ENCODE results near the gene KIAA0232.

The KIAA0232 gene

GRCh38 chr4:6854098-6854744 lies 71.7 kb downstream of the KIAA0232 start:
- Histone ChIP-seq H3K9me3 (ENCODE audit: control insufficient read depth, insufficient read depth, low read length) (0 out of 2 replicates have a peak, but pooled peaks cover 4% of the 10 kb centered on the region), H3K4me3 (ENCODE audit: low read depth, low read length) (no peak overlapping the region), H3K36me3 (ENCODE audit: control insufficient read depth, insufficient read depth, low read length) (peaks cover 39% of the 10 kb centered on the region), H3K9ac (ENCODE audit: low read depth, low read length) (no peak overlapping the region), H3K4me1 (ENCODE audit: control insufficient read depth, insufficient read depth, low read length) (peaks cover 17% of the 10 kb centered on the region), H3K27me3 (ENCODE audit: control insufficient read depth, insufficient read depth, low read length) (no peaks in the 10 kb centered on the region), H3K27ac (ENCODE audit: low read depth, low read length) (no peak overlapping the region)

- Histone ChIP-seq H3K27ac (ENCODE audit: low read depth, low read length) (no peak overlapping the region), H3K4me3 (ENCODE audit: low read depth, low read length) (no peak overlapping the region)
Measured at GRCh38 chr4:6855692-6856297, 73.3 kb downstream of the KIAA0232 start.

GRCh38 chr4:6856391-6856790 lies 73.9 kb downstream of the KIAA0232 start:
- H3K27ac ChIP-seq (ENCODE audit: low read depth, low read length) = no peak overlapping the region
- H3K4me3 ChIP-seq (ENCODE audit: low read depth, low read length) = no peak overlapping the region
- H3K9ac ChIP-seq (ENCODE audit: low read depth, low read length) = no peak overlapping the region

More at GRCh38 chr4:6855692-6856297, 73.3 kb downstream of the KIAA0232 start:
- peaks cover 10% of the 10 kb centered on the region for H3K4me1 ChIP-seq (ENCODE audit: control insufficient read depth, insufficient read depth, low read length)
- H3K9me3 ChIP-seq (ENCODE audit: control insufficient read depth, insufficient read depth, low read length) = 0 out of 2 replicates have a peak, but pooled peaks cover 4% of the 10 kb centered on the region
- H3K36me3 ChIP-seq (ENCODE audit: control insufficient read depth, insufficient read depth, low read length) = peaks cover 54% of the 10 kb centered on the region
- H3K27me3 ChIP-seq (ENCODE audit: control insufficient read depth, insufficient read depth, low read length) = no peaks in the 10 kb centered on the region
- H3K9ac ChIP-seq (ENCODE audit: low read depth, low read length) = no peak overlapping the region

GRCh38 chr4:6857009-6857882 lies 74.7 kb downstream of the KIAA0232 start:
- Histone ChIP-seq H3K36me3 (ENCODE audit: control insufficient read depth, insufficient read depth, low read length) (peaks cover 63% of the 10 kb centered on the region), H3K9ac (ENCODE audit: low read depth, low read length) (no peak overlapping the region), H3K27me3 (ENCODE audit: control insufficient read depth, insufficient read depth, low read length) (no peaks in the 10 kb centered on the region), H3K4me1 (ENCODE audit: control insufficient read depth, insufficient read depth, low read length) (peaks cover 10% of the 10 kb centered on the region), H3K4me3 (ENCODE audit: low read depth, low read length) (no peak overlapping the region), H3K9me3 (ENCODE audit: control insufficient read depth, insufficient read depth, low read length) (0 out of 2 replicates have a peak, but pooled peaks cover 4% of the 10 kb centered on the region), H3K27ac (ENCODE audit: low read depth, low read length) (no peak overlapping the region)

More at GRCh38 chr4:6856391-6856790, 73.9 kb downstream of the KIAA0232 start:
- Histone ChIP-seq H3K4me1 (ENCODE audit: control insufficient read depth, insufficient read depth, low read length) (peaks cover 10% of the 10 kb centered on the region), H3K27me3 (ENCODE audit: control insufficient read depth, insufficient read depth, low read length) (no peaks in the 10 kb centered on the region), H3K36me3 (ENCODE audit: control insufficient read depth, insufficient read depth, low read length) (peaks cover 60% of the 10 kb centered on the region), H3K9me3 (ENCODE audit: control insufficient read depth, insufficient read depth, low read length) (0 out of 2 replicates have a peak, but pooled peaks cover 4% of the 10 kb centered on the region)

- H3K9me3 ChIP-seq (ENCODE audit: control insufficient read depth, insufficient read depth, low read length) = no peaks in the 10 kb centered on the region
- H3K27ac ChIP-seq (ENCODE audit: low read depth, low read length) = no peak overlapping the region
- peaks cover 72% of the 10 kb centered on the region for H3K36me3 ChIP-seq (ENCODE audit: control insufficient read depth, insufficient read depth, low read length)
- H3K4me3 ChIP-seq (ENCODE audit: low read depth, low read length) = no peak overlapping the region
- H3K9ac ChIP-seq (ENCODE audit: low read depth, low read length) = no peak overlapping the region
- no peaks in the 10 kb centered on the region for H3K27me3 ChIP-seq (ENCODE audit: control insufficient read depth, insufficient read depth, low read length)
- peaks cover 6% of the 10 kb centered on the region for H3K4me1 ChIP-seq (ENCODE audit: control insufficient read depth, insufficient read depth, low read length)
Measured at GRCh38 chr4:6858997-6859396, 76.5 kb downstream of the KIAA0232 start.

GRCh38 chr4:6859543-6859942 lies 77.0 kb downstream of the KIAA0232 start:
- H3K9ac ChIP-seq (ENCODE audit: low read depth, low read length) = no peak overlapping the region
- peaks cover under 1% of the 10 kb centered on the region for H3K4me1 ChIP-seq (ENCODE audit: control insufficient read depth, insufficient read depth, low read length)
- peaks cover 75% of the 10 kb centered on the region for H3K36me3 ChIP-seq (ENCODE audit: control insufficient read depth, insufficient read depth, low read length)
- H3K27ac ChIP-seq (ENCODE audit: low read depth, low read length) = no peak overlapping the region
- no peaks in the 10 kb centered on the region for H3K27me3 ChIP-seq (ENCODE audit: control insufficient read depth, insufficient read depth, low read length)
- H3K4me3 ChIP-seq (ENCODE audit: low read depth, low read length) = no peak overlapping the region
- no peaks in the 10 kb centered on the region for H3K9me3 ChIP-seq (ENCODE audit: control insufficient read depth, insufficient read depth, low read length)

GRCh38 chr4:6868386-6868785 lies 85.9 kb downstream of the KIAA0232 start:
- H3K9me3 ChIP-seq (ENCODE audit: control insufficient read depth, insufficient read depth, low read length) = no peaks in the 10 kb centered on the region
- no peaks in the 10 kb centered on the region for H3K4me1 ChIP-seq (ENCODE audit: control insufficient read depth, insufficient read depth, low read length)
- H3K4me3 ChIP-seq (ENCODE audit: low read depth, low read length) = no peak overlapping the region
- H3K27me3 ChIP-seq (ENCODE audit: control insufficient read depth, insufficient read depth, low read length) = no peaks in the 10 kb centered on the region
- H3K27ac ChIP-seq (ENCODE audit: low read depth, low read length) = no peak overlapping the region
- peaks cover 64% of the 10 kb centered on the region for H3K36me3 ChIP-seq (ENCODE audit: control insufficient read depth, insufficient read depth, low read length)
- no peak overlapping the region for H3K9ac ChIP-seq (ENCODE audit: low read depth, low read length)

- Histone ChIP-seq H3K4me1 (ENCODE audit: control insufficient read depth, insufficient read depth, low read length) (no peaks in the 10 kb centered on the region), H3K27ac (ENCODE audit: low read depth, low read length) (no peak overlapping the region), H3K4me3 (ENCODE audit: low read depth, low read length) (no peak overlapping the region), H3K9me3 (ENCODE audit: control insufficient read depth, insufficient read depth, low read length) (no peaks in the 10 kb centered on the region), H3K27me3 (ENCODE audit: control insufficient read depth, insufficient read depth, low read length) (no peaks in the 10 kb centered on the region), H3K9ac (ENCODE audit: low read depth, low read length) (no peak overlapping the region), H3K36me3 (ENCODE audit: control insufficient read depth, insufficient read depth, low read length) (peaks cover 64% of the 10 kb centered on the region)
Measured at GRCh38 chr4:6869944-6870343, 87.4 kb downstream of the KIAA0232 start.

- Histone ChIP-seq H3K4me3 (ENCODE audit: low read depth, low read length) (no peak overlapping the region), H3K4me1 (ENCODE audit: control insufficient read depth, insufficient read depth, low read length) (no peaks in the 10 kb centered on the region), H3K27me3 (ENCODE audit: control insufficient read depth, insufficient read depth, low read length) (no peaks in the 10 kb centered on the region), H3K36me3 (ENCODE audit: control insufficient read depth, insufficient read depth, low read length) (peaks cover 64% of the 10 kb centered on the region), H3K9me3 (ENCODE audit: control insufficient read depth, insufficient read depth, low read length) (no peaks in the 10 kb centered on the region), H3K27ac (ENCODE audit: low read depth, low read length) (no peak overlapping the region), H3K9ac (ENCODE audit: low read depth, low read length) (no peak overlapping the region)
Measured at GRCh38 chr4:6873291-6873690, 90.8 kb downstream of the KIAA0232 start.

GRCh38 chr4:6873792-6874461 lies 91.4 kb downstream of the KIAA0232 start:
- Histone ChIP-seq H3K9me3 (ENCODE audit: control insufficient read depth, insufficient read depth, low read length) (no peaks in the 10 kb centered on the region), H3K4me1 (ENCODE audit: control insufficient read depth, insufficient read depth, low read length) (no peaks in the 10 kb centered on the region), H3K27ac (ENCODE audit: low read depth, low read length) (no peak overlapping the region), H3K36me3 (ENCODE audit: control insufficient read depth, insufficient read depth, low read length) (peaks cover 69% of the 10 kb centered on the region), H3K9ac (ENCODE audit: low read depth, low read length) (no peak overlapping the region), H3K4me3 (ENCODE audit: low read depth, low read length) (no peak overlapping the region), H3K27me3 (ENCODE audit: control insufficient read depth, insufficient read depth, low read length) (no peaks in the 10 kb centered on the region)

All from HUES48 (cell line).